ENCODE measurements around the gene COL11A1.

DNA sequence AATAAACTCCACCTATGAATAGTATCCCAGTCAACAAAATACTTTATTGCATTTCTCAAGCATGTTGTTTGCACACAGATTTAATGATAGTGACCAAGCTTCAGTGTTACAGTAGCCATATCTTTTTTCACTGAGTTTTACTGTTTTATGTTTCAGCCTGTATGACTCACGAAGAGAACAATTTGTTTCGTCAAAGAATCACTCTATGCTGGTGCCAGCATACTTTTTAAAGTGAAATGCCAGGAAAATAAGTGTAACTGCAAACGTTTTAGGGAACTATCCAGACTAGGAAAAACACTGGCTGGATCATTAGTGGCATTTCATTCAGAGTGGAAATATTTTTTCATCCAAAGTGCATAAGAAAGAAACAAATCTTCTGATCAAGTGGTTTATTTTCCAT, 210.8 kb downstream of the COL11A1 start:
- TF ChIP-seq, protein P1, sequence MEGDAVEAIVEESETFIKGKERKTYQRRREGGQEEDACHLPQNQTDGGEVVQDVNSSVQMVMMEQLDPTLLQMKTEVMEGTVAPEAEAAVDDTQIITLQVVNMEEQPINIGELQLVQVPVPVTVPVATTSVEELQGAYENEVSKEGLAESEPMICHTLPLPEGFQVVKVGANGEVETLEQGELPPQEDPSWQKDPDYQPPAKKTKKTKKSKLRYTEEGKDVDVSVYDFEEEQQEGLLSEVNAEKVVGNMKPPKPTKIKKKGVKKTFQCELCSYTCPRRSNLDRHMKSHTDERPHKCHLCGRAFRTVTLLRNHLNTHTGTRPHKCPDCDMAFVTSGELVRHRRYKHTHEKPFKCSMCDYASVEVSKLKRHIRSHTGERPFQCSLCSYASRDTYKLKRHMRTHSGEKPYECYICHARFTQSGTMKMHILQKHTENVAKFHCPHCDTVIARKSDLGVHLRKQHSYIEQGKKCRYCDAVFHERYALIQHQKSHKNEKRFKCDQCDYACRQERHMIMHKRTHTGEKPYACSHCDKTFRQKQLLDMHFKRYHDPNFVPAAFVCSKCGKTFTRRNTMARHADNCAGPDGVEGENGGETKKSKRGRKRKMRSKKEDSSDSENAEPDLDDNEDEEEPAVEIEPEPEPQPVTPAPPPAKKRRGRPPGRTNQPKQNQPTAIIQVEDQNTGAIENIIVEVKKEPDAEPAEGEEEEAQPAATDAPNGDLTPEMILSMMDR (IDR thresholded peaks at IDR 0.05) = no peak
- no peak for TF ChIP-seq POLR2A (IDR thresholded peaks at IDR 0.05)
